GM12873 (cell line): Measurements from ENCODE around the gene TAPT1.

Experiments
- TF ChIP-seq, protein P1 (sequence below): IDR thresholded peaks from 2 replicates; pipeline ENCODE4 v1.5.1; 2012; ENCODE audit warnings: low read depth, mild to moderate bottlenecking, moderate library complexity, low read length, control low read depth; ENCODE audit not compliant: insufficient read depth; ENCODE audit errors: missing control alignments

The TAPT1 gene

DNA sequence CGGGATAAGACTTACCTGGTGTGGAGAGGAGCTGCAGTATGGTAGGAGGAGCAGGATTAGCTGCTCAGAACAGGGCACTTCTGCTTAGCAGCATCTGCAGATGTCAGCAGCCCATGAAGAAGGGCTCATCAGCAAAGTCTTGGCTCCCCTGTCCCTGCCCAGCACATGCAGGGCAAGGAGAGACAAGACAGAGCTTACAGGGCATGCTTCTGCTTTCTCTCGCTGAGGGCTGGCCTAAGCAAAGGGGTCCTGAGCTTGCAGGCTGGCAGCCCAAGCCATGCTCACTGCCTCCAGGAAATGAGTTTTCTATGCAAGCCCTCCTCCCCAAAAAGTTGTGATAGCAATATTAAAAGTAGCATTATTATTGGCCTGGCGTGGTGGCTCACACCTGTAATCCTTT, 39.5 kb upstream of the TAPT1 start:
- TF ChIP-seq, protein P1, sequence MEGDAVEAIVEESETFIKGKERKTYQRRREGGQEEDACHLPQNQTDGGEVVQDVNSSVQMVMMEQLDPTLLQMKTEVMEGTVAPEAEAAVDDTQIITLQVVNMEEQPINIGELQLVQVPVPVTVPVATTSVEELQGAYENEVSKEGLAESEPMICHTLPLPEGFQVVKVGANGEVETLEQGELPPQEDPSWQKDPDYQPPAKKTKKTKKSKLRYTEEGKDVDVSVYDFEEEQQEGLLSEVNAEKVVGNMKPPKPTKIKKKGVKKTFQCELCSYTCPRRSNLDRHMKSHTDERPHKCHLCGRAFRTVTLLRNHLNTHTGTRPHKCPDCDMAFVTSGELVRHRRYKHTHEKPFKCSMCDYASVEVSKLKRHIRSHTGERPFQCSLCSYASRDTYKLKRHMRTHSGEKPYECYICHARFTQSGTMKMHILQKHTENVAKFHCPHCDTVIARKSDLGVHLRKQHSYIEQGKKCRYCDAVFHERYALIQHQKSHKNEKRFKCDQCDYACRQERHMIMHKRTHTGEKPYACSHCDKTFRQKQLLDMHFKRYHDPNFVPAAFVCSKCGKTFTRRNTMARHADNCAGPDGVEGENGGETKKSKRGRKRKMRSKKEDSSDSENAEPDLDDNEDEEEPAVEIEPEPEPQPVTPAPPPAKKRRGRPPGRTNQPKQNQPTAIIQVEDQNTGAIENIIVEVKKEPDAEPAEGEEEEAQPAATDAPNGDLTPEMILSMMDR, result no peak

DNA sequence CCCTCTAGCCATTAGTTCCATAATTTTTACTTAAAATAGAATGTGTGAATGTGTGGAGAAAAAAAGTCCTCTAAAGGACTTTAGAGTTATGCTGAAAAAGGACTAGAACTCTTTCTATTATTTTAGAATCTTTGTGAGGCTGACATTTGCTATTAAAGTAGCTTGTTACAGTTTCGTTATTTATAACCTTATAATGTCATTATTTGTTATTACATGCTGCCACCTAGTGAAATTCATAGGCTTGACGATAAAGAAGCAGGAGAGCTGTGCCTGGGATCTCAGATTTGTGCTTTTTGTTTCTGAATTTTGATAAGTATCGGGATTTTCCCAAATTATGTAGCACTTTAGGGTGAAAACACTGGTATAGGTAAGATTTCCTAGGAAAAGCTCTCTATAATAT, 38.5 kb upstream of the TAPT1 start:
- TF ChIP-seq, protein P1, result peak; percentile 42

DNA sequence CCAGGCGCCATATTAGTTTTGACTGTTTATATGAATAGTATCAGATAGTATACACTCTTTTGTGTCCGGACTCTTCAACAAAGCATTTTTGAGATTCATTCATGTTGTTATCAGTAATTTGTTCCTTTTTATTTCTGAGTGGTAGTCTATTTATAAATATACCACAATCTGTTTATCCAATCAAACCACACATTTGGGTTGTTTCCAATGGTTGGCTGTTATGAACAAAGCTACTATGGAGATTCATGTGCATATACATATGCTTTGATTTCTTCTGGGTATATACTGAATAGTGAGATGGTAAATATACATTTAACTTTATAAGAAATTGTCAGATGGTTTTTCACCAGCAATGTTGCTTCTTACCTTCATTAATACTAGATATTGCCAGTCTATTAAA, 36.8 kb upstream of the TAPT1 start:
- TF ChIP-seq, protein P1, result no peak

DNA sequence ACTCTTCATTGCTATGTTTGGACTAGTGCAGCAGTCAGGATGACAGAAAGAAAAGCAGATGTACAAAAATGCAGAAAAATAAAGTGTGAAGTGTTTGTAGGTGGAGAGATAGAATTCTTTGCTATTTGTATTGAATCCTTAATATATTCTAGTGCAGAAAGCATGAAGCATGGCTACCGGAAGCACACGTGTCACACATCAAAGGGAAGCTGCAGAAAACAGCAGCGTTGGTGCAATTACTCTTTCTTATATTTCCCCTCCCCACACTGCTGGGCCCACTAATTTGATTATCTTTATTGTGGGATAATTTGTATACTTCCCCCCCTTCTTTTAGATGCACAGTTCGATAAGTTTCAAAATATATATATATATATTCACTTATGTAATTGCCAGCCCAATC, 35.9 kb upstream of the TAPT1 start:
- TF ChIP-seq, protein P1, result no peak

DNA sequence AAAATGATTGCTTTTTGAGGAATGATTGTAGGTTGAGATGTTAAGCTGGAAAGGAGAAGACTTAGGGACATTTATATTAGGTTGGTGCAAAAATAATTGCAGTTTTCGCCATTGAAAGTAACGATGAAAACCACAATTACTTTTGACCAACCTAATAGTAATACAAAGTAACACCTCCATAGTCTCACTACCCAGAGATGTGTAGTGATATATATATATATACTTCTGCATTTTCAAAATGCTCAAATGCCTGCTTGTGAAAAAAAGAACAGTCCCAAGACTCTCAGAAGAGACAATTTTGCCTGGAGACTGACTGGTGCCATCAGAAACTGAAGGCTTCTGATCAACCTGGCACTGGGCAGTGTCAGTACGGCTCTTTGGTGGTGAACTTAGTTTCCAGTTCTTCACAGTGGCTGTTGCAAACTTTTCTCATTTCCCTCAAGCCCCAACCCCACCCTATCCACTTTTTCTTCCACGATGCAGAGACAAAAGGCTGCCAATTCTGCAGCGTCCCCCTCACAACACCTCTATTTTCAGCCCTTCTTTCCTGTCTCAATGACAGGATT, 35.1 kb upstream of the TAPT1 start:
- TF ChIP-seq, protein P1, result no peak

DNA sequence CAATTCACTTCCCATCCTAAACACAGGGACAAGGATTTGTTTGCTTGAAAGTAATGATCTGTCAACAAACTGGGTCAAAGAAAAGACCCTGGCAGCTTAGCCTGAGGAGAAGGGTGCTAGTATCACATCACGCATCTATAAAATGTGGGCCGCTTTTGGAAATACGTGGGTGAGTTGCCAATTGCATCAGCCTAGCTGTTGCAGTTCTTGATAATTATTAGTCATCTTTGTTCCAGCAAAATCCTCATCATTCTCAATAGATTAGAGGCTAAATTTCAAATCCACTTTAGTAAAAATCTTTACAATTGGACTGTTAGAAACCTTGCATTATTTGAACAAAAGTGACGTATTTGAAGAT, 33.6 kb upstream of the TAPT1 start:
- TF ChIP-seq, protein P1, result no peak

DNA sequence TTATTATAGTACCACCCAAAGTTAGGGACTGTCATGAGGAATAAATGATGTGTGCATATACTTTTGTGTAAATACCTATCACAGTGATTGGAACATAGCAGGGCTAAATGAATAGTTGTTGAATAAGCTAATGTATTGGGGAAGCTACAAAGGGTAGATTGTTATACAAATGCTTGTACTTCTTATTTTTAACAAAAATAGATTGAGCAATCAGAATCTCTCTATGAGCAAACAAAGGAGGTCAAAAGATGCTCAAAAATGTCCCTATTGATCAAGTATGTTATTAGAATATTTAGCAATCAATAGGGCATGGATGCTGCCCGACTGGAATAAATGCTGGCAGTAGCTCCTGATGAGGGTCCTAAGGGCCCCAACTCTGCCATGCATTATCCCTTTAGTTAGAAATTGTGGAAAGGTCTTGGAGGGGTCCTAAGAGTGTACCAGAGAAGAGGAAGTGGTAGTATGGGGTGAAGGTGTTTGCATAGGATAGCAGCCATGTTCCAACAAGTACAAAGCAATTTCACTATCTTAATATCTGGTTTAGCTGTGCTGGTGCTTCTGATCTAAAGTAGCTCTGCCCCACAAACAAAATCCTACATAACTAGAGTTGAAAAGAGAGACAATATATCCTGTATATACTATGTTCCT, 33.1 kb upstream of the TAPT1 start:
- TF ChIP-seq, protein P1, result no peak
